WERI-Rb-1 (cell line): ENCODE data around the gene CCDC136.

Experiments used
- DNase-seq: peaks from one replicate; pipeline ENCODE4 v3.0.0-alpha.2; 2020
- H3K27ac ChIP-seq: fragments of 250-450 bp; sonication (Bioruptor Pico); 2 replicates; pipeline ENCODE4 v1.5.1; 2020; ENCODE audit warnings: mild to moderate bottlenecking, moderate library complexity
- H3K27me3 ChIP-seq: fragments of 250-450 bp; sonication (Bioruptor Pico); 2 replicates; pipeline ENCODE4 v1.5.1; 2021; ENCODE audit warnings: mild to moderate bottlenecking, low read depth, moderate library complexity; ENCODE audit not compliant: insufficient read depth, severe bottlenecking
- H3K36me3 ChIP-seq: fragments of 250-450 bp; sonication (Bioruptor Pico); 2 replicates; pipeline ENCODE4 v1.5.1; 2020; ENCODE audit warnings: mild to moderate bottlenecking, moderate library complexity
- H3K4me3 ChIP-seq: 2 replicates; pipeline ENCODE4 v1.5.1; 2011; ENCODE audit warnings: low read depth, mild to moderate bottlenecking, control low read depth, low read length
- H3K9me3 ChIP-seq: fragments of 250-450 bp; sonication (Bioruptor Pico); 2 replicates; pipeline ENCODE4 v1.5.1; 2021; ENCODE audit warnings: mild to moderate bottlenecking, moderate library complexity; ENCODE audit not compliant: severe bottlenecking
- TF ChIP-seq, protein P1 (sequence below): IDR thresholded peaks from 2 replicates; pipeline ENCODE4 v1.5.1; 2011; ENCODE audit warnings: low read depth, mild to moderate bottlenecking, control low read depth, inconsistent platforms, low read length

The CCDC136 gene

DNA sequence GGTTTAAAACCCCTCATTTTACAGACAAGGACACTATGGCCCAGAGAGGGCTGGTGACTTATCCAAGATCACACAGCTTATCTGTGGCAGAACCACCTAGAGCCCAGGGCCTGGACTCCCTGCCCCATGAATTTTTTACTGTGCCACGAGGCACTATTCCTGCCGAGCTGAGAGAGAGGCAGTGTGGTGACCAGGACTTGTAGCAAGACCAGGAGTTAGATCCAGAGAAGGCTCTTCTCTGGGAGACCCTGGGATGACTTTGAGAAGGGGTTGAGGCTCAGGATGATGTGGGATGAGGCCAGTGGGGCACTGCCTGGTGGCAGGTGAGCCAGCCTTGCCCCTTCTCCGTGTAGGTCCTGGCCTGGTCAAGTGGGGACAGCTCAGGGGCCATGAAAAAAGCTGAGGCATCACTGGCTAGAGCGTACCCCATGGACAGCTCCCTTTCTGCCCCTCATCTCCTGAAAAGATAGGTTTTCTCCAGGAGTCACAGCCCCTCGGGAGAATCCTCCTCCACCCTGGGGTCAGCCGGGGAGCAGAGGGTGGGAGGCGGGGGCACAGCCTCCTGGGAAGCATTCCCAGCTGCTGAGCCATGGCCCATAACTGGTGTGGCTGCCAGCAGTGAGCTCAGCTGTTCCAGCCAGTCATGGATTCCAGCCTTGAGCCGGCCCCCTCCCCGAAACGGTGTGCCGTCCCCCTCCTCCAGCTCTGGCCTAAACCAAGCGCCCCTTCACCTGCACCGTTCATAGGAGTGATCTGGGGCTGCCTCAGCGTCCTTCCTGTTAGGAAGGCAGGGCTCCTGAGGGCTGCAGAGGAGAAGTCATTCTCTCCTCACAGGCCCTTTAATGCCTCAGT, 44.2 kb downstream of the CCDC136 start:
- Histone ChIP-seq H3K4me3 (no peak overlapping the region), H3K27ac (no peak overlapping the region), H3K36me3 (no peaks in the 10 kb centered on the region), H3K27me3 (no peaks in the 10 kb centered on the region), H3K9me3 (no peaks in the 10 kb centered on the region)
- TF ChIP-seq, protein P1, sequence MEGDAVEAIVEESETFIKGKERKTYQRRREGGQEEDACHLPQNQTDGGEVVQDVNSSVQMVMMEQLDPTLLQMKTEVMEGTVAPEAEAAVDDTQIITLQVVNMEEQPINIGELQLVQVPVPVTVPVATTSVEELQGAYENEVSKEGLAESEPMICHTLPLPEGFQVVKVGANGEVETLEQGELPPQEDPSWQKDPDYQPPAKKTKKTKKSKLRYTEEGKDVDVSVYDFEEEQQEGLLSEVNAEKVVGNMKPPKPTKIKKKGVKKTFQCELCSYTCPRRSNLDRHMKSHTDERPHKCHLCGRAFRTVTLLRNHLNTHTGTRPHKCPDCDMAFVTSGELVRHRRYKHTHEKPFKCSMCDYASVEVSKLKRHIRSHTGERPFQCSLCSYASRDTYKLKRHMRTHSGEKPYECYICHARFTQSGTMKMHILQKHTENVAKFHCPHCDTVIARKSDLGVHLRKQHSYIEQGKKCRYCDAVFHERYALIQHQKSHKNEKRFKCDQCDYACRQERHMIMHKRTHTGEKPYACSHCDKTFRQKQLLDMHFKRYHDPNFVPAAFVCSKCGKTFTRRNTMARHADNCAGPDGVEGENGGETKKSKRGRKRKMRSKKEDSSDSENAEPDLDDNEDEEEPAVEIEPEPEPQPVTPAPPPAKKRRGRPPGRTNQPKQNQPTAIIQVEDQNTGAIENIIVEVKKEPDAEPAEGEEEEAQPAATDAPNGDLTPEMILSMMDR, result no peak
- no peak for DNase-seq

DNA sequence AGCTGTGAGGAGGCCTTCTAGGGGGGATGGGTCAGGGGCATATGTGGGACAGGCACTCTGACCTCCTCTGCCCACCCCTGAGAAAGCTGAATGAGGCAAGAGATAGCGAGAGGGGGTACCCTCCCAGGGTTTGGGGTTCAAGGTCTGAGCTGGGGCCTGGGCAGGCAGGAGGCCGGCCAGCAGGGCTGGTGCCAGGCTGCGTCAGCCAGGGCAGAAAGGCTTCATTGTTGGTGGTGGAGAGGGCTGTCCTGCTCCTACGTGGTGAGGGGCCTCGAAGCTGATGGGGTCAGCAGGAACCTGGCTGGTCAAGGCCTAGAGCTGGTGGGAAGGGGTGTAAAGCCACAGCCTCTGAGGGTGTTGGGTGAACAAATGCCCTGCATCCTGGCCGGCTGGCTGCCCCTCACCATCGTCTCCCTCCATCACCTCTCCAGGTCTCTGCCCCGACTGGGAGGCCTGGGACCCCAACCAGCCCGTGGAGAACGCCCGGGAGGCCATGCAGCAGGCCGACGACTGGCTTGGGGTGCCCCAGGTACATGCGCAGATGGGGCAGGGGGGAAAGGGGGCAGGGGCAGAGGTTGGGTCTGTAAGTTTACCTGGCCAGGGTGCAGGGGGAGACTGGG, 45.1 kb downstream of the CCDC136 start:
- Histone ChIP-seq H3K9me3 (no peaks in the 10 kb centered on the region), H3K27me3 (no peaks in the 10 kb centered on the region), H3K27ac (no peak overlapping the region), H3K36me3 (no peaks in the 10 kb centered on the region), H3K4me3 (no peak overlapping the region)
- TF ChIP-seq, protein P1, result no peak
- DNase-seq, result no peak

DNA sequence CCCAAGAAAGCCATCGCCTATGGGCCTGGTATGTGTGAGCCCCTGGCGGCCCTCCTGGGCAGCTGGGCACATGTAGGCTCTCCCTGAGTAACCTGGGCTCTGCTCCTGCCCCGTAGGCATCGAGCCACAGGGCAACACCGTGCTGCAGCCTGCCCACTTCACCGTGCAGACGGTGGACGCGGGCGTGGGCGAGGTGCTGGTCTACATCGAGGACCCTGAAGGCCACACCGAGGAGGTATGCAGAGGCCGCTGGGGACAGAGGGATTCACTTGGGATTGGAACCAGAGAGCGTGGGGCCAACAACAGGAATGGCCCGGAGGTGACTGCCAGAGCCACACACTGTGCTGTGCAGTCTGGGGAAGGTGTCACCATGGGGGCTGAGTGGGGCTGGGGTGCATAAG, 45.8 kb downstream of the CCDC136 start:
- TF ChIP-seq, protein P1, result no peak
- H3K36me3 ChIP-seq, result no peaks in the 10 kb centered on the region

DNA sequence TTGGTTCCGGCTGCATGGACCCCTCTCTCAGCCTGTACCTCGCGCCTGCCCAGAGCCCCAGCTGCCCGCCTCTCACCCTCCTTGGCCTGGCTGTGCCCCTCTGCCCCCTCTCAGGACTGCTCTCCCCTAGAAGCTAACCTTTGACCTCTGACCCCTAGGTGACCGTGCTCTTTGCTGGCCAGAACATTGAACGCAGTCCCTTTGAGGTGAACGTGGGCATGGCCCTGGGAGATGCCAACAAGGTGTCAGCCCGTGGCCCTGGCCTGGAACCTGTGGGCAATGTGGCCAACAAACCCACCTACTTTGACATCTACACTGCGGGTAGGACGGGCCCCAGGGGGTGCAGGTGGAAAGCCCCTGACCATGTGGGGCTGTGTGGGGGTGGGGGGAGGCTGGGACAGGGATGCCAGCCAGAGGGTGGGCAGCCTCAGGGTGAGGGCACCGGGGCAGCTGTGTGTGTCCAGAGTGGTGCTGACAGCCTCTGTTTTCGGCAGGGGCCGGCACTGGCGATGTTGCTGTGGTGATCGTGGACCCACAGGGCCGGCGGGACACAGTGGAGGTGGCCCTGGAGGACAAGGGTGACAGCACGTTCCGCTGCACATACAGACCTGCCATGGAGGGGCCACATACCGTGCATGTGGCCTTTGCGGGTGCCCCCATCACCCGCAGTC, 46.5 kb downstream of the CCDC136 start:
- Histone ChIP-seq H3K9me3 (no peaks in the 10 kb centered on the region), H3K36me3 (no peaks in the 10 kb centered on the region), H3K4me3 (no peak overlapping the region), H3K27me3 (no peaks in the 10 kb centered on the region), H3K27ac (no peak overlapping the region)
- DNase-seq, result no peak
- TF ChIP-seq, protein P1, result no peak

More for the DNA sequence above, 45.8 kb downstream of the CCDC136 start:
- H3K4me3 ChIP-seq, result no peak overlapping the region
- no peaks in the 10 kb centered on the region for H3K27me3 ChIP-seq
- no peak for DNase-seq
- no peak overlapping the region for H3K27ac ChIP-seq
- H3K9me3 ChIP-seq, result no peaks in the 10 kb centered on the region

DNA sequence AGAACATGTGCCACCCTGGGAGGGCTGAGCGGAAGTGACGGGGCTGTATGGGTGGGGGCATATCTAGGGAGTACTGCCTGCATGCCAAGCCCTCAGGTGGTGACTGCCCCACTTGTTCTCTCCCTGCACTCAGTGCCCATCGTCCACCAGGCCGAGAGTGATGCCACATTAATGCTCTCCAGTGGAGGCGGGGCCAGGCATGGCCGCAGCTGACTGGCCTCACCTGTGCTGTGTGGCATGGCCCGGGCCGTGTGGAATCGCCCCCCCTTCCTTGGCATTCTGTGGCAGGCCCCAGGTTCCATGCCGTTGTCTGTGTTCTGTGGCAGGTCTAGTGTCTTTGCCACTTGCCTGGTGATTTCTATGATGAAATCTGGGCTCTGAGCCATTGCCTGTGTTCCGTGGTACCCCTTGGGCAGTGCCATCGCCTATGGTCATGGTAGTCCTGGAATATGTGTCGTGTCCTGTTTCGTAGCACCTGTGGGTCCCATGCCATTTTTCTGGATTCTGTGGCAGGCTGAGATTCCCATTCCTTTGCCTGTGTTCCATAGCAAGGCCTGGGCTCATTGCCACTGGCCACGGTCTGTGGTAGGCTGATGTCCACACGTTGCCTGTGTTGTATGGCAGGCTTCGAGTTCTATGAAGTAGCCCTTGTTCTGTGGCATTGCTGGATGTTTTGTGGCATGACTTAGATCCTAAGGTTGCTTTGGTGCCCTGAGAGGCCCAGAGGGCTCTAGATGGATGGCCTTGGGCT, 47.4 kb downstream of the CCDC136 start:
- Histone ChIP-seq H3K9me3 (no peaks in the 10 kb centered on the region), H3K27ac (no peak overlapping the region), H3K36me3 (no peaks in the 10 kb centered on the region), H3K4me3 (no peak overlapping the region), H3K27me3 (no peaks in the 10 kb centered on the region)
- TF ChIP-seq, protein P1, result no peak
- no peak for DNase-seq
